ENCODE data around the gene CAV1. TPM values are rescaled to one million over a fixed set of nuclear protein-coding genes. Genes with fewer than 3 reads are reported as not detected.

CAV1 gene
- total and polyA plus RNA-seq, 5 donors from 2014 or later = 0.11 to 0.18 TPM; not detected in 3

DNA sequence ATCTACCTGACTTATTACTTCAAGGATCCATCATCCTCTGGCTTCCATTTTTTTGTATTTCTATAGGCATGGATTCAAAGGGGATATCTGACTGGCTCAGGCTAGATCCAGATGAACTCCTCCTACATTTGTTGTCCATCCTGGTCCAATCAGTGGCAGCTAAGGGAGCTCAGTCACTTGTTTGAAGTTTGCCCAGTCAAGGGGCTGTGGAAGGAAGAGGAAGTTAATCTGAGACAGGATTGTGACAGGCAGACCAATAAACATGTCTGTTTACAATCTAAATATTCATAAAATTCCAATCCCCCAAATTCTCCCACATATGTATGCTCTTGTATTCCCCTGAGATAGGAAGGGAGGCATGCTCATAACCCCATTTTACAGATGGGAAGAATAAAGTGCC lies 48.7 kb downstream of the CAV1 start:
- no peak overlapping the region for H3K4me3 Mint-ChIP-seq
- peaks cover 18% of the 10 kb centered on the region for H3K27me3 ChIP-seq (ENCODE audit: control insufficient read depth, insufficient read depth, low read length)
- no peak overlapping the region for H3K27ac ChIP-seq (ENCODE audit: insufficient read depth, low read length, poor library complexity, severe bottlenecking)
- no peaks in the 10 kb centered on the region for H3K36me3 Mint-ChIP-seq
- no peaks in the 10 kb centered on the region for H3K4me1 Mint-ChIP-seq
- no peak for DNase-seq
- H3K4me3 ChIP-seq (ENCODE audit: low read depth, low read length) = no peak overlapping the region
- no peaks in the 10 kb centered on the region for H3K9me3 ChIP-seq (ENCODE audit: control insufficient read depth in 2 of 2, low read length in 2 of 2)
- H3K27me3 Mint-ChIP-seq = peaks cover 22% of the 10 kb centered on the region
- no peaks in the 10 kb centered on the region for H3K36me3 ChIP-seq (ENCODE audit: control insufficient read depth, insufficient read depth, low read length)
- H3K4me1 ChIP-seq (ENCODE audit: control insufficient read depth, insufficient read depth, low read length, poor library complexity, severe bottlenecking) = no peaks in the 10 kb centered on the region
- H3K27ac Mint-ChIP-seq = no peak overlapping the region
- ATAC-seq (ENCODE audit: low read depth in 2 of 2) = no peak
- no peaks in the 10 kb centered on the region for H3K9me3 Mint-ChIP-seq

- Mint-ChIP-seq H3K27ac (no peak overlapping the region), H3K4me1 (no peaks in the 10 kb centered on the region), H3K27me3 (peaks cover 22% of the 10 kb centered on the region), H3K4me3 (no peak overlapping the region), H3K9me3 (no peaks in the 10 kb centered on the region), H3K36me3 (no peaks in the 10 kb centered on the region)
- no peak overlapping the region for H3K27ac ChIP-seq (ENCODE audit: insufficient read depth, low read length, poor library complexity, severe bottlenecking)
- no peaks in the 10 kb centered on the region for H3K36me3 ChIP-seq (ENCODE audit: control insufficient read depth, insufficient read depth, low read length)
- no peaks in the 10 kb centered on the region for H3K9me3 ChIP-seq (ENCODE audit: control insufficient read depth in 2 of 2, low read length in 2 of 2)
- H3K4me1 ChIP-seq (ENCODE audit: control insufficient read depth, insufficient read depth, low read length, poor library complexity, severe bottlenecking) = no peaks in the 10 kb centered on the region
- DNase-seq = no peak
- H3K4me3 ChIP-seq (ENCODE audit: low read depth, low read length) = no peak overlapping the region
- ATAC-seq (ENCODE audit: low read depth in 2 of 2) = no peak
- H3K27me3 ChIP-seq (ENCODE audit: control insufficient read depth, insufficient read depth, low read length) = peaks cover 18% of the 10 kb centered on the region
These were observed 49.4 kb downstream of the CAV1 start for GRCh38 chr7:116574025-116574822.

GRCh38 chr7:116575853-116576252 lies 51.0 kb downstream of the CAV1 start:
- Mint-ChIP-seq H3K9me3 (no peaks in the 10 kb centered on the region), H3K36me3 (no peaks in the 10 kb centered on the region), H3K4me1 (no peaks in the 10 kb centered on the region), H3K27ac (no peak overlapping the region), H3K4me3 (no peak overlapping the region), H3K27me3 (peaks cover 22% of the 10 kb centered on the region)
- H3K4me3 ChIP-seq (ENCODE audit: low read depth, low read length) = no peak overlapping the region
- DNase-seq = no peak
- H3K9me3 ChIP-seq (ENCODE audit: control insufficient read depth in 2 of 2, low read length in 2 of 2) = no peaks in the 10 kb centered on the region
- no peaks in the 10 kb centered on the region for H3K36me3 ChIP-seq (ENCODE audit: control insufficient read depth, insufficient read depth, low read length)
- H3K27me3 ChIP-seq (ENCODE audit: control insufficient read depth, insufficient read depth, low read length) = peaks cover 11% of the 10 kb centered on the region
- H3K4me1 ChIP-seq (ENCODE audit: control insufficient read depth, insufficient read depth, low read length, poor library complexity, severe bottlenecking) = no peaks in the 10 kb centered on the region
- no peak overlapping the region for H3K27ac ChIP-seq (ENCODE audit: insufficient read depth, low read length, poor library complexity, severe bottlenecking)
- ATAC-seq (ENCODE audit: low read depth in 2 of 2) = no peak

DNA sequence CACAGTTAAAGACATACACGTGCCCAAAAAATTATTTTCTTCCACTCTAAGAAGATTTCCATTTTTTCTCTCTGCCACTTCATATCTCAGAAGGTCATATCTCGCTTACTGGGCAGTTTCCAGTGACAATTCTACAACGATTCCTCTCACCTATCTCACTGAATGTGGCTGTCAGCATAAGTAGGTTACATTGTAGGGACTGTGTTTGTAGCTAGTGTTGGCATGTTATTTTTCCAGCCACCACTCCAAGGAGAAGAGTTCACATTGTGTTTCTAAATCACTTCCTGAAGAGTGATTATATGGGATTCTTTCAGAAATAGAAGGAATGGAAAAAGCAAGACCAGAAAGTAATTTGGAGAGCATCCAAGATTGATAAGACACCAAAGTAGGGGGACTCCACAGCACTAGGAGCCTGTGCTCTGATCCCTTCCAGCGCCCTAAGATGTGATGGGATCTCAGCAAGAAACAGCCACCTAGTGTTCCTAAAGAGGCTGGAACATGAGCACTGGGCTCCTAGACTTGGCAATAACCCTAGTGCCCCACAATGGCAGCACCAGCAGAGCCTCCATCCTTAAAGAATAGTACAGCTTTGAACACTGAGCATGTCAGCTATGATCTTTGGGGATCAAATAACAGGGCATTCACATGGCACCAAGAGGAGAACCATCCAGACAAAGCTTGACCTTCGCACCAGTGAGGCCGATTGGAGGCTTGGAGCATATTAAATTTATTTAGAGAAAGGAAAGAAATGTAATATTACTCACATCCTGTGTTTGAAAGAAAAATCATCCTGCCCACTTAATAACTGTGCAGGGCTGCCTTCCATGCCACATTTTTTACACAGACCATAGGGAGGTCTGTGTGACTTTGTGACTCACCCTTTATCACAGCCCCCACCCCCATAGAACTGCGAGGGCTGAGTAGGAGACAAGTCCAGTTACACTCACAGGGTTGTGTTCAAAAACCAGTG lies 51.8 kb downstream of the CAV1 start:
- Mint-ChIP-seq H3K36me3 (no peaks in the 10 kb centered on the region), H3K4me3 (no peak overlapping the region), H3K9me3 (no peaks in the 10 kb centered on the region), H3K4me1 (no peaks in the 10 kb centered on the region), H3K27me3 (peaks cover 21% of the 10 kb centered on the region), H3K27ac (no peak overlapping the region)
- DNase-seq = no peak
- H3K4me3 ChIP-seq (ENCODE audit: low read depth, low read length) = no peak overlapping the region
- H3K27ac ChIP-seq (ENCODE audit: insufficient read depth, low read length, poor library complexity, severe bottlenecking) = no peak overlapping the region
- H3K4me1 ChIP-seq (ENCODE audit: control insufficient read depth, insufficient read depth, low read length, poor library complexity, severe bottlenecking) = no peaks in the 10 kb centered on the region
- no peaks in the 10 kb centered on the region for H3K9me3 ChIP-seq (ENCODE audit: control insufficient read depth in 2 of 2, low read length in 2 of 2)
- H3K36me3 ChIP-seq (ENCODE audit: control insufficient read depth, insufficient read depth, low read length) = no peaks in the 10 kb centered on the region
- no peak for ATAC-seq (ENCODE audit: low read depth in 2 of 2)
- H3K27me3 ChIP-seq (ENCODE audit: control insufficient read depth, insufficient read depth, low read length) = peaks cover 9% of the 10 kb centered on the region

- Histone ChIP-seq H3K4me3 (ENCODE audit: low read depth, low read length) (no peak overlapping the region), H3K36me3 (ENCODE audit: control insufficient read depth, insufficient read depth, low read length) (no peaks in the 10 kb centered on the region)
- no peak overlapping the region for H3K4me3 Mint-ChIP-seq
These were observed 52.6 kb downstream of the CAV1 start for GRCh38 chr7:116577320-116577871.

GRCh38 chr7:116578526-116578925 lies 53.7 kb downstream of the CAV1 start:
- DNase-seq (no peak), ATAC-seq (ENCODE audit: low read depth in 2 of 2) (no peak)
- H3K27ac ChIP-seq (ENCODE audit: insufficient read depth, low read length, poor library complexity, severe bottlenecking) = no peak overlapping the region
- no peaks in the 10 kb centered on the region for H3K9me3 ChIP-seq (ENCODE audit: control insufficient read depth in 2 of 2, low read length in 2 of 2)
- H3K27me3 ChIP-seq (ENCODE audit: control insufficient read depth, insufficient read depth, low read length) = peaks cover 5% of the 10 kb centered on the region
- Mint-ChIP-seq H3K27ac (no peak overlapping the region), H3K36me3 (no peaks in the 10 kb centered on the region), H3K4me3 (no peak overlapping the region), H3K27me3 (peaks cover 16% of the 10 kb centered on the region), H3K4me1 (peaks cover 0 to 8% (median 4%) of the 10 kb centered on the region in 4 donors), H3K9me3 (no peaks in the 10 kb centered on the region)
- no peaks in the 10 kb centered on the region for H3K4me1 ChIP-seq (ENCODE audit: control insufficient read depth, insufficient read depth, low read length, poor library complexity, severe bottlenecking)
- no peaks in the 10 kb centered on the region for H3K36me3 ChIP-seq (ENCODE audit: control insufficient read depth, insufficient read depth, low read length)
- H3K4me3 ChIP-seq (ENCODE audit: low read depth, low read length) = no peak overlapping the region

More at GRCh38 chr7:116577320-116577871, 52.6 kb downstream of the CAV1 start:
- H3K9me3 Mint-ChIP-seq = no peaks in the 10 kb centered on the region
- Histone ChIP-seq H3K4me1 (ENCODE audit: control insufficient read depth, insufficient read depth, low read length, poor library complexity, severe bottlenecking) (no peaks in the 10 kb centered on the region), H3K9me3 (ENCODE audit: control insufficient read depth in 2 of 2, low read length in 2 of 2) (no peaks in the 10 kb centered on the region), H3K27me3 (ENCODE audit: control insufficient read depth, insufficient read depth, low read length) (peaks cover 5% of the 10 kb centered on the region), H3K27ac (ENCODE audit: insufficient read depth, low read length, poor library complexity, severe bottlenecking) (no peak overlapping the region)
- DNase-seq (peak in 1 of 3 donors; percentile 7), ATAC-seq (ENCODE audit: low read depth in 2 of 2) (no peak)
- H3K27ac Mint-ChIP-seq = no peak overlapping the region
- H3K27me3 Mint-ChIP-seq = peaks cover 16% of the 10 kb centered on the region
- H3K4me1 Mint-ChIP-seq = no peaks in the 10 kb centered on the region
- no peaks in the 10 kb centered on the region for H3K36me3 Mint-ChIP-seq

- H3K27ac Mint-ChIP-seq = no peak overlapping the region
These were observed 54.5 kb downstream of the CAV1 start for GRCh38 chr7:116579322-116579721.

More at GRCh38 chr7:116579322-116579721, 54.5 kb downstream of the CAV1 start:
- Mint-ChIP-seq H3K9me3 (no peaks in the 10 kb centered on the region), H3K27me3 (peaks cover 16% of the 10 kb centered on the region), H3K36me3 (no peaks in the 10 kb centered on the region), H3K4me1 (peaks cover 0 to 8% (median 4%) of the 10 kb centered on the region in 4 donors), H3K4me3 (no peak overlapping the region)
- no peak for DNase-seq
- ATAC-seq (ENCODE audit: low read depth in 2 of 2) = no peak
- H3K27ac ChIP-seq (ENCODE audit: insufficient read depth, low read length, poor library complexity, severe bottlenecking) = no peak overlapping the region
- no peak overlapping the region for H3K4me3 ChIP-seq (ENCODE audit: low read depth, low read length)
- no peaks in the 10 kb centered on the region for H3K9me3 ChIP-seq (ENCODE audit: control insufficient read depth in 2 of 2, low read length in 2 of 2)
- peaks cover 5% of the 10 kb centered on the region for H3K27me3 ChIP-seq (ENCODE audit: control insufficient read depth, insufficient read depth, low read length)
- H3K36me3 ChIP-seq (ENCODE audit: control insufficient read depth, insufficient read depth, low read length) = no peaks in the 10 kb centered on the region
- no peaks in the 10 kb centered on the region for H3K4me1 ChIP-seq (ENCODE audit: control insufficient read depth, insufficient read depth, low read length, poor library complexity, severe bottlenecking)
